Stimulated activated CD8-positive, alpha-beta memory T cell treated with anti-CD3 and anti-CD28 coated beads, Interleukin-2, amount 100 ng/mL, for 48 hours (primary cell): ENCODE results near the gene UFD1.

ENCODE experiments used
- DNase-seq, 2 donors: peaks; one replicate each; pipeline ENCODE4 v3.0.0-alpha.2; 2020; ENCODE audit warnings: low read depth in 2 of 2

The UFD1 gene, protein sequence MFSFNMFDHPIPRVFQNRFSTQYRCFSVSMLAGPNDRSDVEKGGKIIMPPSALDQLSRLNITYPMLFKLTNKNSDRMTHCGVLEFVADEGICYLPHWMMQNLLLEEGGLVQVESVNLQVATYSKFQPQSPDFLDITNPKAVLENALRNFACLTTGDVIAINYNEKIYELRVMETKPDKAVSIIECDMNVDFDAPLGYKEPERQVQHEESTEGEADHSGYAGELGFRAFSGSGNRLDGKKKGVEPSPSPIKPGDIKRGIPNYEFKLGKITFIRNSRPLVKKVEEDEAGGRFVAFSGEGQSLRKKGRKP

DNA sequence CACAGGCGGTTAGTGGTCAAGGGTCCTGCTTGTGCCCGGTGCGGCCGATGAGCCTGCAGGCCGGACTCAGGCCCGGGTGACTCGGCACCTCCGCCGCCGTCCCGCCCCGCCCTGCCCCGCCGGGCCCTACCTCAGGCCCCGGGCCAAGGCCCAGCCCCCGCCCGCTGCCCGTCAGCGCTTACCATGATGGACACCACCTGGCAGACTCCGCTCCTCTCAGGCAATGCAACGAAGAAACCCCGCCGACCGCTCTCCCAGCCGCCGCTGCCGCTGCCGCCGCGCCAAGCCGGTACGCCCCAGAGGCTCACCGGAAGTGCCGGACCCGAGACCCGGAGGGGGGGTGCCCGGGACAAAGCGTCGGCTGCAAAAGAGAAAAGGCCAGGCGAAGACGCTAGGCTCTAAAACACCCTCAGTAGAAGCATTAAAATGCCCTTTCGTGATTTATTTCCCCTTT is at the start of gene UFD1:
Gene UFD1, minus strand, starts transcription at position 293 of the 454 bp plus-strand sequence. Its CDS starts 108 bp downstream, at position 185.
- DNase-seq = peak; percentile 65 to 72

DNA sequence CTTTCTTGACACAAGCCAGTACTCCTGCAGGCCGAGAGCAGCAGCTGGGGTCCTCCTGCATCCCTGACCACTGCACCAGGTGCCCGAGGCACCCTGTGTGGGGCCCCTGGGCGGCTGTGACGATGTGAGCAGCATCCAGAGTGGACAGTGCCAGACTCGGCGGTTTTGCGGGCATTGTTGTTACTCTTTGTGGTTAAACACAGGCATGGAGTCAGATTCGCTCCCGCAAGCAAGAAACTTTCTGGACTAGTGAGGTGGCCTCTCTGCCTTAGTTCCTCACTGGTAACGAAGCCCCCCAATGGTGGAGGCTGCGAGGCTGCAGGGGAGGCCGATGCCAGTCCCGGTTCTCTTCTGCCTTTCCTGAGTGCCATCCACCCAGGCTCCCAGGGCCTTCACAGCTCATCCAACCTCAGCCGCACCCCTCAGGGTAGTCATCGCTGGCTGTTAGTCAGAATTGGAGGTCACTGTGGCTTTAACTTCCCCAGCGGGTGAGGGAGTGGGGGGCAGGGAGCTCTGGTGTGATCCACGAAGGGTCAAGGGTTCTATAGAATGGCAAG is 48.9 kb upstream of the UFD1 start:
- DNase-seq = no peak

DNA sequence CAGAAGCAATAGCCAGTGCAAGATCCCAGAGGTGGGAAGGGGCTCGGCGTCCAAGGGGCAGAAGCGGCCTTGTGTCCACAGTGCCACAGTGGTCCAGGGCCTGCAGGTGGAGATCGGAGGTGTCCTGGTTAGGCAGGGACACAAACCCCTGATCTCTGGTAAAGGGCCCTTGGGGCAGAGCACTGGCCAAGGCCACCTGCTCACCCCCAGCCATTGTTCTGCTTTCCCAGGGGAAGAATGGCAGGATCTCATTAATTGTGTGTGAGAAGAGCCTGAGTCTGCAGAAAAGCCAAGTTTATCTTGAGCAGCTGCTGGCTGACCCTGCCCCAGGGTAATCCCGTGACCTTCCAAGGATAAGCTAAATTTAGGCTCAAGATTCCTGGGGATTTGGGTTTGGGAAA is 48.3 kb upstream of the UFD1 start:
- no peak for DNase-seq

DNA sequence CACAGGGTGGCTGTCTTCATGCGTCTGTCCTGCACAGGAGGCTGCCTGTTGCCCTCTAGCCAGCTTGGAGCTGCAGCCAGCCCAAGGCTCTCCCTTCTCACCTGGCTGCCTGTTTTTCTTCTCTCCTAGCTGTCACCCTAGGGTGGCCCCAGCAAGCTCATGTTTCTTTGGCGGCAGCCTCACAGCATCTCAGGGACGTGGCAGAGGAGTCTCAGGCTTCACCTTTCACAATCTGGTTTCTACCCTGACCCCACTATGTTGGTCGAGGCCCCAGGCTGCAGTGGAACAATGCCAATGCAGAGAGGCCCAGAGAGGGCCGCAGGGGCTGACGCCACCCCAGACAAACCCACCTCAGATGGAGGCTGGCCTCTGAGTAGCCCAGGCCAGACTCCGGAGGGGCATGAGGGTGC is 47.7 kb upstream of the UFD1 start:
- DNase-seq = no peak

DNA sequence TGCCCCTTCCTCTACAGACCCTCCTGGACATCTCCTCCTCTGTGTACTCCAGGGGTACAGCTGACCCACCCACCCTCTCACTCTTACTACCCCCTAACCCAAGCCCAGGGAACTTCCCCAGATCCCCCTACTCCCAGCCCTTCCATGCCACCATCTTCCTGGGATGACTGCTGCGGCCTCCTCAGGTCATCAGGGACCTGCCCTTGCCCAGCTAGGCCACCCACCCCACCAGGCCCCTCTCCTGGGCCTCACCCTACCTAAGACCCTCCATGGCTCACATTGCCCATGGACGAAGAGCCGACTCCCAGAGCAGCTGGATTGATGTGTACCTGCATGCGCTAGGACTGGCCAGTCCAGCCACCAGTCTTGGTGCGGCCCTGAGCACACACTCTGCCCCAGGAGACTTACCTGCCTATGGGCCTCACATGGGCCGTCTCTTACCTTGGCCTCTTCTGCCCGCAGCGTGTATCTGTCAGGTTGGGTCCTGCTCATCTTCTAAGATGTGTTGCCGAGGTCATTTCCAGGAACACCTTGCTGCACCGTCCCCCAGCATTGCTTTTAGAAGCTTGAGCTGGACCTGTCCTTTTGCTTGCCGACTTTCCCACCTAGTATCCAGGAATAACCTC is 47.2 kb upstream of the UFD1 start:
- DNase-seq = no peak

DNA sequence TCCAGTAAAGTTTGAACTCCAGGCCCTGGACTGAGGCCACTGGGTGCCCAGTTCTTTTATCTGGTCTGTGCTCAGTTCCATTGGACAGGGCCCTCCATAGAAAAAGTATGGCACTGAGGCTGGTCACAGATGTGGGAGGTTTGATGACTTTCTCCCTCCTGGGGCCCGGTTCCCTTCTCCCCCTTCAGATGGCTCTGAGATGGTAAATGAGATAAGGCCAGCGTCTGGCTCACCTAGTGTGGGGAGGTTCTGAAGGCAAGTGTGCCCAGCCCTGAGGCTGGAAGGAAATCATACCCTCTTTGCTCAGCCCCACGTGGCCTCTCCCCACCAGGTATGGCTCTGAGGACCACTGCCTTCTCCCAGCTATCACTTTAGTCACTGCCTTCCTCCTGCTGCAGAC is 46.7 kb upstream of the UFD1 start:
- DNase-seq = no peak

DNA sequence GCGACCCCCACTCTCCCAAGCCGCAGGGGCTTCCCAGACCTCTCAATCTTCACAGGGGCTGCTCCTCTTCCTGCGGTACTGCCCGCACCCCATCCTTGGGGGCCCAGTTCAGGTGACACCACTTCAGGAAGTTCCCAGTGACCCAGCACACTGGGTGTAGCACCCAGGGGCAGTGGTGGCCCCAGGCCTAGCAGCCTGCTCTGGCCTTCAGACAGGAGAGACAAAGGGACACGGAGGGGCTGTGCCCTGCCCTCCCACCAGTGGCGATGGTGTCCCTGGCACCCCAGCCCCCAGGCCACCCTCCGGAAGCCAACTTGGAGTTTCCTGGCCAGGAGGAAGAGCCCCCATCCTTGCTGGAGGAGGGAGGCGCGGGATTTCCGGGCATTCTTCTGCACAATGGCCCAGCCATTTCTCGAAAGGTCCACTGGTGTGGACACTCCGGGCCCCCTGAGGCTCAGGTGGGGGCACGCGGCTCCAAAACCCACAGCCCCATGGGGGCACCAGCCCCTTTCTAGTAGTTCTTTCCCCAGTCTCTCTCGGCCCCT is 46.2 kb upstream of the UFD1 start:
- DNase-seq = no peak

DNA sequence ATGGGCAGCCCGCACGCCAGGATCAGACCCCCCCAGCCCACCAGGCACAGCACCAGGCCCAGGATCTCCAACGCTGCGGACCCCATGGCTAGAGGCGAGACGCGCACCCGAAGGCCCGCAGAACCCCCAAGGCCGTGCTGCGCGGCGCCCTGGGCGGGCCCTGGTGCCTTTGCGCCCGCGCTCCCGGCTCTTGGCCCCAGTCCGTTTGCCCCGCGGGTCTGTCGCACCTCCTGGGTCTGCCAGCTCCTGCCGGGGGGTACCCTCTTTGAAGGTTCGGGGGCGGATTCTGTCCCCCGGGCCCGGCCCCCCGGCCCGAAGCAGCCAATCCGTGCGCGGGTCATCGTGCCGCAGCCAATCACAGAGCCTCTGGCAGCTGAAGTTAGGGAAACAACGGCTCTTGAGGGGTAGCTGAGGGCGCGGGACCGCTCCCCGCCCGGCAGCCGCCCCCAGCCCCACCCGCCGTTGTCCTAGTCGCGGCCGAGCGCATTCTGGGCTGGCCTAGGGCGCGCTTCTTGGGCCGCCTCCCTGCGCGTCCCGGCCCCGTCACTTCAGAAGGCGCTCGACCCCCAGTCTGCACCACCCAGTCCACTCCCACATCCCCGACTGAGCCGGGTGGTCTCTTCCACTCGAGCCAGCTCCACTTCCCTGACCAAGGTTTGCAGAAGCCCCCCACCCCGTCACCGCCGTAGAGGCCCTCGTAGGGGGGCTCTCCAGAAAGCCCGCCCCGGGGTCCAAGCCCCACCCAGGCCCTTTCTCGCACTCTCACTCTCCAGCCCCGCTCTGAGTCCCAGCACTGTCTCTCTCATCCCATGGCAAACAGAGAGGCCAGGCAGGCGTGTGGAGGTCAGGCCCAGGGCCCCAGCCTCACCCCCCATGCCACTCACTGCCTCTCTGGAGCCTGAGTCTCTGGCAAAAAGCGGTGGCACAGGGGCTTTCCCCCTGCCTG is 45.5 kb upstream of the UFD1 start, which contains the start of gene CLDN5:
Gene CLDN5, minus strand, starts transcription at position 241 of the 946 bp plus-strand sequence. Its CDS starts 155 bp downstream, at position 86.
- DNase-seq = no peak

DNA sequence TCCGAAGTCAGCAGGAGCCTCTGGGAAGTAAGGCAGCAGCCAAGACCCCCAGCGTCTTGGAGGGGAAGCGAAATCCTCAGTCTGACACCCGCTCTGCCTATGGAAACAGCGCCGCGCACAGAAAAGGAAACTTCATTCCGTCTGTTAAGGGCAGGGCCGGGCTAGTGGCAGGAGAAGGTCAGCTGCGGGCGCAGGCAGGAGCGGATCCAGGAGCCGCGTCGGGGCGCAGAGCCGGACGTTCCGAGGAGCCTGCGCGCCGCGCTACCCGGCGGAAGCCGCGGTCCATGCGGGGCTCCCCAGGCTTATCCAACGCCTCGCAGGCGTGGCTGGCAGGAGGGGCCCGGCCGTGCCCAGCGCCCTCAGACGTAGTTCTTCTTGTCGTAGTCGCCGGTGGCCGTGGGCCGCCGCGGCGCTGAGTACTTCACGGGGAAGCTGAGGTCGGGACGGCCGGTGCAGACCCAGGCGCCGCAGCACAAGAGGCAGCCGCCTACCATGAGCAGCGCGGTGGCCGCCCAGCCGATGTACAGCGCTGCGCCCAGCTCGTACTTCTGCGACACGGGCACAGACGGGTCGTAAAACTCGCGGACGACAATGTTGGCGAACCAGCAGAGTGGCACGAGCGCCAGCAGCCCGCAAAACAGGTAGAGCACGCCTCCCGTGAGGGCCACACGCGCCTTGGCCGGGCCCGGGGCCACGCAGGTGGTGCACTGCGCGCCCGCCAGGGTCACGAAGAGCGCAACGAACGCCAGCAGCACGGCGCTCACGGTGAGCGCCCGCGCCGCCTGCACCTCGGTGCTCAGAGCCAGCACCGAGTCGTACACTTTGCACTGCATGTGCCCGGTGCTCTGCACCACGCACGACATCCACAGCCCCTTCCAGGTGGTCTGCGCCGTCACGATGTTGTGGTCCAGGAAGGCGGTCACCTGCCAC is 44.5 kb upstream of the UFD1 start:
- DNase-seq = peak in 1 of 2 donors; percentile 21

DNA sequence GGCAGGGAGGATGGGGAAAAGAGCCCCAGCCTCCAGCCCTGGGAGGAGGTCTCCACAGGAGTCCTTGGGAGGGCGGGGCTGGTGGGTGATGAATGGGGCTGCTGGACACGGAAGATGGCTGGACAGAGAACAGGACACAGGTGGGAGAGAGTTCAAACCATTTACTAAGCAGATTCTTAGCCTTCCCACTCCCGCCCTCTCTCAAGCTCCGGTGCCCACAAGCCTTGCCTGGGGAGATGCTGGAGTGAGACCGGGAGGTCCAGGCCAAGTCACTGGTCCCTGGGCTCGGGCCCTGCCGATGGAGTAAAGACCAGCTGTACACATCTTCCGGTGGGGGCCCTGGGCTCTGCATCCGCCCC is 43.9 kb upstream of the UFD1 start:
- no peak for DNase-seq

DNA sequence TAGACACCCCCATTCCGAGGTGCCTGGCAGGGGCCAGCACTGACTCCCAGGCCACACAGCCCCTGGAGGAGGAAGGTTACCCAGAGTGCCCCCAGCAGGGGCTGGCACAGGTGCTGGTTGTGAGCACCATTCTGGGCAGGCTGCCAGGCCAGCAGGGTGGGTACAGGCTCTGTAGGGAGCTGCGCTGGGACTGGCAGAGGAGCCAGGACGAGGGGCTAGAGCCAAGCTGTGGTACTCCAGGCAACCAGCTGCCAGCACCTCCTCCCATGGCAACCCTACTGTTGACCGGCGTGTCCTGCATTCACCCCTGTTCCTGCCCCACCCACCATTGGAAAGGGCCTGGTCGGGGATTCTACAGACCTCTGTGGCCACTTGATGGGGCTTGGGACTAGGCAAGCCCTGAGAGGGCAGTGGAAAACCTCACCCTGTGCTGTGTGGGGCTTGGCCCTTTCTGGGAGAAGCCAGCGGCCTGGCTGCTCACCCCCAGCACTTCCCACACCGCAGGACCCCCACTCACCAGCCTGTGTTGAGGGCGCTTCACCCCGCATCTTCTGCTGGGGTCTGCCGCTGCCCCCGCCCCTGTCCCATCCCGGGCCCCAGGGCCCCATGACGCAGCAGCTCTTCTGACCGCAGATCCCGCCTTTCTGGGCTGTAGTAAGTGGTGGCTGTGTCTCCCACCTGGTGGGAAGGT is 43.3 kb upstream of the UFD1 start:
- no peak for DNase-seq

DNA sequence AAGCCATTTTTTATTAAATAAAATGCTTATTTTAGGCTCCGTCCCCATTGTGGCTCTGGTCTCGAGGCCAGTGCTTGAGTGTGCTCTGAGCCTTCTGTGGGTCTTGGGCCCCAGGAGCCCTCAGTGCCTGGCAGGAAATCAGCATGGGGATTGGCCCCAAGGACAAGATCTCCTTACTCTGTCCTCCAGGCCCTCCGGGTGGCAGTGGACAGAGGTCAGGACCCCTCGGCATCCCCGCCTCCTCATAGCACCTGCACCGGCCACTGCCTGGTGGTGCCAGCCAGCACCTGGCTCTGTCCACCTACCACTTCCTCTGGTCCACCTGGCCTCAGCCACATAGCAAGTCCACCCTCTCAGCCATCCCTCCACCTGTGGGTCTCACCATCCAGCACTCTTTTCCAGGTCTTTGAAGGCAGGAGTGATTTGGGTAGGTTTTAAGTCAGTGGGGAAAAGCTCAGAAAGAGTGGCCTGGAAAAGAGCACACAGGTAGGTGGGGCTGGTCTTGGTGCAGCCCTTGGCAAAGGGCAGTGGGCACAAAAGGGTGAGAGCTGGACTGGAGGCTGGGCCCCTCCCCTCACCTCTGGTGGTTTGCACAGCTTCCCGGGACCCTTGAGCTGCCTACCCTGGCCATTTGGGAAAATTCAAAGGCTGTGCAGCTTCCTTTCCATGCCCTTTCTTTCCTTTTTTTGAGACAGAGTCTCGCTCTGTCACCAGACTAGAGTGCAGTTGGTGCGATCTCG is 41.7 kb upstream of the UFD1 start:
- DNase-seq = no peak

DNA sequence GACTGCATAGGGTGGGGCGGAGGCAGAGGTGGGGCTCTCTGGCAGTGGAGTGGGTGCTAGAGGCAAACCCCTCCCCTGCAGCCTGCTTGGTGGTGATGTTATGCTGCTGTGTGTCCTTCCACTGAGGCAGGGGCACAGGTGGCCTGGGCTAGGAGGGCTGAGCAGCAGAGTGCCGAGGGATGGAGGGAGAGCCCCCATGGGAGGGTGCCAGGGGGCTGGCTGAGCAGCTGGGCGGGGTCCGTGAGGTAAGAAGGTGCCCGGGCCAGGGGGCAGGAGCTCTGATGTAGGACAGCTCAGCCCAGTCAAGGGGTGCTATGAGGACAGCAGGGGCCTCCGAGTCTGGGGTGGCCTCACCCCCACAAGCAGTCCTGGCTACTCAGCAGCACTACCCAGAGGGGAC is 41.0 kb upstream of the UFD1 start:
- DNase-seq = no peak

DNA sequence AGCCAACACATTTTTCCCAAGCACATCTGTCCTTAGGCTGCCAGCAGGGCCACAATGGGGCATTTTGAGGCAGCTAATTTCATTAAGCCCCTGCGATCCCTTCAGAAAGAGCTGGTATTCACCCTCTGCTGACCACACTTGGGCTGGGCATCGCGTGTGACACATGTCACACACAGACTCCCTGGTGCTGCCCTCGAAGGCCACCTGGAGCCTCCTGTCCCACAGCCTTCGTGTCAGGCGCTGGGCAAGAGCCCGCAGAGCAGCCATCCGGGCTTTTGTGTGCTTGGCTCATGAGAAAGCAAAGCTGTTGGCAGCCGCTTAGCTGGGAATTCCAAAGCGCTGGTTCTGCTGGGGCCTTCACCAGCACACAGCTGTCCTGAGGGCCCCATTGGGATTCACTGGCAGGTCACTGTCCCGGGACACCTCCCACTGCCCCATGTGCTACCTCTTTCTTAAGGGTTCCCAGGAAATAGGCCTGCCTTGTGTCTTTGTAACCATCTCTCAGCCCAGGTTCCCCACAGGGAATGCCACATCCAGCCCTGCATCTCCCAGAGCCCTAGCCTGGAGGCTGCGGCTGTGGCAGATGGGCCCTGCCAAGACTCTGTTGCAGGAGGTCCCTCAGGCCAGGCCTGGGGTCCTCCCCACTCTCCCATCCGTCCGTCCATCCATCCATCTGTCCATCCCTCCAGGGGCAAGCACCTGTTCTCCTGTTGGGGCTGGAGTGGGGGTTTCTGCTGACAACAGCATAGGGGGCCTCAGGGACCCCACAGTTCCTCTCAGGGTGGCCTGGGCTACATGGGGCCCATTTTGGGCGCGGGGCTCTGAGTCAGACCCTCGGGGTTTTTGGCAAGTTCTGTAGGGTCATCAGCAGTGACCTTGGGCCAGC is 40.3 kb upstream of the UFD1 start:
- DNase-seq = no peak

DNA sequence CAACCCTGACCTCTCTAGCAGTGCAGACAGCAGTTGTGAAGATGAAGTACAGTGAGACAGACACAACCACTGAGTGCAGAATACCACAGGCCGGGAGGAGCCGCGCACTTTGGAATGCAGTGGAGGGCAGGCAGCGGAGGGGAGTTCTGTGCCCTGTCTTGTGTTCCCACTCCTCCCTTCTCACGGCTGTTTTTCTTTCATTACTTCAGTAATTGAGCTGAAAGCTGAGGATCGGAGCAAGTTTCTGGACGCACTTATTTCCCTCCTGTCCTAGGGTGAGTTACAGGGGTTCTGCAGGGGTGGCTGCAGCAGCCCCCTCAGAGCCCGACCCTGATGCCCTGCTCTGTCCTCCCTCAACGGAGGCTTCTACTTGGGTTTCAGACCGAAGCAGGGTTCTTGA is 39.6 kb upstream of the UFD1 start:
- no peak for DNase-seq

DNA sequence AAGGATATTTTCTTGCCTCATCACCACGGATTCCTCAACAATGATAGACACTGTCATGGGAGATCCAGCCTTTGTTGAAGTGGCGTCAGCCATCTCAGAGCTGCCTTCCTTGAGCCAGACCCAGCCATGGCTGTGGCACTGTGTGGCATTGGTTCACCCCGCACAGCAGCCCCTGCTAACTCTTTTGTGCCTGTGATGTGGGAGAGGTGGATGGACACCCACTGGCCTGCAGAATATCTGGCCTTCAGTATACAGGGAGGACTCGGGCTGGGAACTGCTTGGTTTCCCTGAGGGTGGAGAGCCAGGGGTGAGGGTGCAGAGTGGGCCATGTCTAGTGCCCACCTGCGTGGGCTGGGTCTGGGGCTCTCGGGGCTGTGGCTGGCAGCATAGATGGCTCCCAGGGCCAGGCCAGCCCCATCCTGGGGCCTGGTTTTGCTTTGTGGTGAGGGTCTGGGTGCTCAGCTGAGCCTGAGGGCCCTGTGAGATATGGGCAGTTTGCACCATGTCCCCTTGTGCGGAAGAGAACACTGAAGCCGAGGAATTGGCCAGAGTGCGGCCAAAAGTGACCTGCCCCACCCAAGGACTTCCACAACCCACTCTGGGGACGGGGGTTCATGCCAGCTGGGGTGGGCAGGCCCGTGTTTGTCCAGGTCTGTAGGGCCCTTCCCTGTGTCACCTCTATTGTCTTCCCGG is 39.1 kb upstream of the UFD1 start:
- DNase-seq = no peak

DNA sequence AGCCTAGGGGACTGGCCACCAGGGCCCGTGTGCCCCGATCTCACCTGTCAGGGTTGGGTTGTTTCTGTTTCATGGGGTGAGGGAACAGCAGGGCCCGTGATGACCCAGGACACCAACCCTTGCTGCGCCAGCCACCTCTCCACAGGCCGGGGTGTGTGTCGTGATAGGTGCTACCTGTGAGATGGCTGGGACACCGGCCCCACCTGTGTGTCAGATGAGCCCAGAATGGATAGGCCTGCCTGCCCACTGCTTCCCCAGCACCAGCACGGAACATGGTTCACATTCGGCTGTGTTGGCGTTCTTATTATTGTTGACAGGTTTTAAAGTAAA is 38.1 kb upstream of the UFD1 start:
- no peak for DNase-seq
